Natural killer cell (primary cell): ENCODE data around the gene ITGA4. TPM values are rescaled to one million over a fixed set of nuclear protein-coding genes. Genes with fewer than 3 reads are reported as not detected.

Experiments used
- ATAC-seq, 3 donors: fragments of 150-1000 bp in 2 of 3; fragments of 200-7000 bp in 1 of 3; cut with Tn5 transposase; 1 replicate in 1 of 3; 2 replicates in 2 of 3; pipeline ENCODE4 v1.10.0; 2021; ENCODE audit warnings: mild to moderate bottlenecking in 2 of 3, moderate library complexity in 2 of 3
- DNase-seq, 2 donors: peaks; one replicate each; pipeline versions ENCODE4 v3.0.0 to v3.0.0-alpha.2; 2013 to 2021; ENCODE audit warnings: mixed read lengths in 1 of 2
- H3K27ac ChIP-seq: one replicate; pipeline ENCODE4 v1.5.1; 2013; ENCODE audit warnings: mild to moderate bottlenecking, low read length
- H3K27me3 ChIP-seq: one replicate; pipeline ENCODE4 v1.6.1; 2013; ENCODE audit warnings: low read length; ENCODE audit not compliant: control insufficient read depth, insufficient read depth
- H3K36me3 ChIP-seq: one replicate; pipeline ENCODE4 v1.6.1; 2013; ENCODE audit warnings: low read length; ENCODE audit not compliant: control insufficient read depth, insufficient read depth
- H3K4me1 ChIP-seq: one replicate; pipeline ENCODE4 v1.6.1; 2013; ENCODE audit warnings: low read length; ENCODE audit not compliant: control insufficient read depth, insufficient read depth
- H3K4me3 ChIP-seq: one replicate; pipeline ENCODE4 v1.5.1; 2013; ENCODE audit warnings: low read length
- H3K9me3 ChIP-seq: one replicate; pipeline ENCODE4 v1.6.1; 2013; ENCODE audit warnings: low read length; ENCODE audit not compliant: control insufficient read depth, insufficient read depth
- H3K27ac Mint-ChIP-seq, 2 donors: one replicate each; pipeline ENCODE4 v1.8.0; 2022; ENCODE audit warnings: mild to moderate bottlenecking in 2 of 2, mixed read lengths in 2 of 2, moderate library complexity in 1 of 2
- H3K27me3 Mint-ChIP-seq, 2 donors: one replicate each; pipeline ENCODE4 v1.8.0; 2022; ENCODE audit warnings: low read depth in 2 of 2, mixed read lengths in 2 of 2
- H3K36me3 Mint-ChIP-seq: one replicate; pipeline ENCODE4 v1.8.0; 2022; ENCODE audit warnings: mixed read lengths
- H3K4me1 Mint-ChIP-seq, 2 donors: one replicate each; pipeline ENCODE4 v1.8.0; 2022; ENCODE audit warnings: mixed read lengths in 2 of 2
- H3K4me3 Mint-ChIP-seq: one replicate; pipeline ENCODE4 v1.8.0; 2022; ENCODE audit warnings: mild to moderate bottlenecking, moderate library complexity, mixed read lengths
- H3K9me3 Mint-ChIP-seq, 2 donors: one replicate each; pipeline ENCODE4 v1.8.0; 2022; ENCODE audit warnings: mixed read lengths in 2 of 2
- CTCF ChIP-seq: fragments of 200-600 bp; IDR thresholded peaks from one replicate; pipeline ENCODE4 v1.8.0; 2022; ENCODE audit warnings: antibody characterized with exemption
- WGBS: methylation state at CpG from one replicate; pipeline ENCODE4 v1.1.7; 2013; ENCODE audit warnings: missing lambda C conversion rate; ENCODE audit not compliant: insufficient coverage; 5-methylcytosine and 5-hydroxymethylcytosine counted together
- intact Hi-C: fragments of 100-400 bp; cut with micrococcal nuclease; formaldehyde crosslinking; loops from one replicate; pipeline ENCODE4 v1.14.2; 2022
- total RNA-seq, 4 donors: library from RNA; stranded (reverse); fragments of 120-200 nt in 1 of 4; gene quantifications; one replicate each; pipeline versions ENCODE4 v1.2.3 to v1.2.4, GENCODE V29; 2013 to 2022

ITGA4 gene
- total RNA-seq, 3 donors from 2014 or later (not counting 1 experiment from before 2014, with no cell fraction given): 178 to 235 (median 189) TPM

DNA sequence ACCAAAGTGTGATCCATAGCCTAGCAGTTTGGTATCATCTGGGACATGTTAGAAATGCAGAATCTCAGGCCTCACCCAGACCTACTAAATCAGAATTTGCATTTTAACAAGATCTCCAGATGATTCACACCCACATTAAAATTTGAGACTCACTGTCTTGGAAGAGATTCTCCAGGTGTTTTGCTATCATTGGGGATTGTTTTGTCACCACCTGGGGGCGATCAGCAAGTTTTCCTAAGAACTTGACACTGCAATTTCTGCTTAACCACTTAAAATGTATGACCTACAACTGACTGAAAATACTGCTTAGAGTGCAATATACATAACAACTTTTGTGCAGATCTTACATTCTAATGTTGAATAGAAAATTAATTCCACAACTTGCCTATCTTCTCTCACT is 18.9 kb upstream of the ITGA4 start:
- Histone ChIP-seq H3K4me3 (no peak overlapping the region), H3K9me3 (no peaks in the 10 kb centered on the region), H3K27me3 (no peaks in the 10 kb centered on the region), H3K4me1 (no peaks in the 10 kb centered on the region), H3K36me3 (no peaks in the 10 kb centered on the region), H3K27ac (no peak overlapping the region)
- no peaks in the 10 kb centered on the region for H3K36me3 Mint-ChIP-seq
- ATAC-seq (no peak), DNase-seq (peak in 1 of 2 donors; percentile 65)
- TF ChIP-seq CTCF: no peak
- H3K27me3 Mint-ChIP-seq: no peaks in the 10 kb centered on the region
- no peak overlapping the region for H3K4me3 Mint-ChIP-seq
- peaks cover 11 to 12% of the 10 kb centered on the region in 2 donors for H3K4me1 Mint-ChIP-seq
- H3K9me3 Mint-ChIP-seq: no peaks in the 10 kb centered on the region
- intact Hi-C loops: no loop called here
- no peak overlapping the region for H3K27ac Mint-ChIP-seq
- WGBS: 33% methylated on average over 1 of the region's 1 CpG

DNA sequence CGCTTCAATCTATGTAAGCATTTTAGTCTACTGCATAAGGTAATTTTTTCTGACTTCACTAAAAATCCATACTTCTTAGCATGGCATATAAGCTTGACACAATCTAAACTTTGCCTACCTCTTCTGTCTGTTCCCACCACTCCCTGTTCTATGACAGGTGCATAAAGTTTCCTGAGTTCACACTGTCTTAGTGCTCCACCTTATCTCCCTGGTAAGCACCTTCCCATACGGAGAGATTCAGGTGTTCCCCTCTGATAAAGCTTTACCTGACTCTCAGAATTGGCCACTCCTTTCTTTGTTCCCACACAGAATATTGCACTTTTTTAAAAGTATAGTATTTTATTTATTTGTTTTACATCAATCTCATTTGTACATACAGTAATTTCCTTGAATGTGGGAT is 16.8 kb upstream of the ITGA4 start:
- H3K4me1 Mint-ChIP-seq: peaks cover 20 to 24% of the 10 kb centered on the region in 2 donors
- Histone ChIP-seq H3K4me1 (no peaks in the 10 kb centered on the region), H3K27me3 (no peaks in the 10 kb centered on the region), H3K36me3 (no peaks in the 10 kb centered on the region), H3K27ac (no peak overlapping the region), H3K9me3 (no peaks in the 10 kb centered on the region), H3K4me3 (no peak overlapping the region)
- H3K27ac Mint-ChIP-seq: no peak overlapping the region
- no peaks in the 10 kb centered on the region for H3K9me3 Mint-ChIP-seq
- no peaks in the 10 kb centered on the region for H3K27me3 Mint-ChIP-seq
- TF ChIP-seq CTCF: no peak
- intact Hi-C loops: no loop called here
- no peak overlapping the region for H3K4me3 Mint-ChIP-seq
- WGBS: 100% methylated on average over 2 of the region's 2 CpGs
- no peaks in the 10 kb centered on the region for H3K36me3 Mint-ChIP-seq
- ATAC-seq (no peak), DNase-seq (no peak)

DNA sequence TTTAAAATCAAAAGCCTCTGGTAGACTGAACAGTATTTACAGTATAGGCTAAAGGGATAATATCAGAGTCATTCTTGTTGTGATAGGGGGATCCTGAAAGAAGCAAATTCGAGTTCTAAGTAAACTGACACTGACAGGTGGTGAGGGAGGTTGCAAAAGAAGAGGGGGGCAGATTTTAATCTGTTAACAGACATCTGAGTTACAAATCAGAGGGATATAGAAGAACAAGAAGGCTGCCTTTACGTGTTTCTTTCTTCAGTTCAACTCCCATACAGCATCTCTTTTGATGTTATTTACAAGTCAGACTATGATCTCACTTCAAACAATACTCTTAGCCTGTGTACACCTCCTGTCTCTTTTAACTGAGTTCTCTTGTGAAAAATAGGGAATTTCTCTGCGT is 16.3 kb upstream of the ITGA4 start:
- Mint-ChIP-seq H3K4me1 (peaks cover 20 to 24% of the 10 kb centered on the region in 2 donors), H3K4me3 (no peak overlapping the region), H3K36me3 (no peaks in the 10 kb centered on the region), H3K27ac (no peak overlapping the region), H3K9me3 (no peaks in the 10 kb centered on the region), H3K27me3 (no peaks in the 10 kb centered on the region)
- 60% methylated on average over 3 of the region's 3 CpGs for WGBS
- ATAC-seq (no peak), DNase-seq (no peak)
- Histone ChIP-seq H3K36me3 (no peaks in the 10 kb centered on the region), H3K4me3 (no peak overlapping the region), H3K27me3 (no peaks in the 10 kb centered on the region), H3K4me1 (no peaks in the 10 kb centered on the region), H3K9me3 (no peaks in the 10 kb centered on the region), H3K27ac (no peak overlapping the region)
- intact Hi-C loops: no loop called here
- no peak for TF ChIP-seq CTCF

- WGBS: 0% methylated on average over 1 of the region's 3 CpGs
- Histone ChIP-seq H3K4me3 (no peak overlapping the region), H3K27ac (no peak overlapping the region), H3K27me3 (no peaks in the 10 kb centered on the region), H3K36me3 (no peaks in the 10 kb centered on the region), H3K9me3 (no peaks in the 10 kb centered on the region), H3K4me1 (no peaks in the 10 kb centered on the region)
- Mint-ChIP-seq H3K36me3 (no peaks in the 10 kb centered on the region), H3K9me3 (no peaks in the 10 kb centered on the region), H3K27me3 (no peaks in the 10 kb centered on the region), H3K27ac (no peak overlapping the region), H3K4me1 (peaks cover 21 to 24% of the 10 kb centered on the region in 2 donors), H3K4me3 (no peak overlapping the region)
- ATAC-seq: no peak
- intact Hi-C loops: no loop called here
- no peak for TF ChIP-seq CTCF
- no peak for DNase-seq
Observed at GRCh38 chr2:181441670-181442069, 15.5 kb upstream of the ITGA4 start.
